ENCODE results near the gene TIMM29. TPM values are rescaled to one million over a fixed set of nuclear protein-coding genes. Genes with fewer than 3 reads are reported as not detected.

Gene TIMM29
- 16.0 TPM for polyA plus RNA-seq (2013, experiment 1 of 2)
- 15.5 TPM for polyA plus RNA-seq (2013, experiment 2 of 2)

DNA sequence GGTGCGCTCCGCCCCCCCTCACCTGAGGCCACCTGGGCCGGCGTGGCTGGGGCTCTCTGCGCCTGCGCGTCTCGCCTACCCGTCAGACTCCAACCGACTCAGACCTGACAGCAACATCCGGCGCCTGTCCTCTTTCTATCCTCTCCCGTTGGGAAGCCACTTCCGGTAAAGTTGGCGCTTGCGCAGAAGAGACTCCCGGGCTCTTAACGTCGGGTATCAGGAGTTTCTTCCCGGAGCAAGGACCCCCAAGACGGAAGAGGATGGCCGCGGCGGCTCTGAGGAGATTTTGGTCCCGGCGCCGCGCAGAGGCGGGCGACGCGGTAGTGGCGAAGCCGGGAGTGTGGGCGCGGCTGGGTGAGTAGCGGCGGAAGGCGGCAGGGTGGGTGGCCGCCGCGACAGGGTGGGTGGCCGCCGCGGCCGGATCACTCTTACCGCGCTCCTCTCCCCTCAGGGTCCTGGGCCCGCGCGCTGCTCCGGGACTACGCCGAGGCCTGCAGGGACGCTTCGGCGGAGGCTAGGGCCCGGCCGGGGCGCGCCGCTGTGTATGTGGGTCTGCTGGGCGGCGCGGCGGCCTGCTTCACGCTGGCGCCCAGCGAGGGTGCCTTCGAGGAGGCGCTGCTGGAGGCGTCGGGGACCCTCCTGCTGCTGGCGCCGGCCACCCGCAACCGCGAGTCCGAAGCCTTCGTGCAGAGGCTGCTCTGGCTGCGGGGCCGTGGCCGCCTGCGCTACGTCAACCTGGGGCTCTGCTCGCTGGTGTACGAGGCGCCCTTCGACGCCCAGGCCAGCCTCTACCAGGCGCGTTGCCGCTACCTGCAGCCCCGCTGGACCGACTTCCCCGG lies at the start of gene TIMM29, which contains the start of gene YIPF2:
TIMM29 (plus strand) TSS at position 249 of the 839 bp plus-strand sequence; CDS start at position 261, 12 bp downstream.
YIPF2 (minus strand) TSS at position 77 of the 839 bp plus-strand sequence. CDS start 229 bp downstream, outside the sequence.
- H3K36me3 ChIP-seq (ENCODE audit: insufficient read depth, low read length): peaks cover 35% of the 10 kb centered on the region
- no peaks in the 10 kb centered on the region for H3K9me3 ChIP-seq (ENCODE audit: insufficient read depth, low read depth, low read length)
- H3K4me3 ChIP-seq (ENCODE audit: low read length): peak within 1 kb of the TSS; percentile 90
- H3K4me1 ChIP-seq (ENCODE audit: insufficient read depth, low read length): no peaks in the 10 kb centered on the region; the same call in 1 of the 2 replicates
- H3K9ac ChIP-seq (ENCODE audit: low read depth, low read length): peak within 1 kb of the TSS; percentile 82
- H3K27me3 ChIP-seq (ENCODE audit: insufficient read depth, low read length): no peaks in the 10 kb centered on the region
- H3K27ac ChIP-seq (ENCODE audit: low read depth, low read length): peak within 1 kb of the TSS; percentile 51; the same call in 1 of the 2 replicates
- under 1% methylated on average over 96 of the region's 96 CpGs for WGBS

DNA sequence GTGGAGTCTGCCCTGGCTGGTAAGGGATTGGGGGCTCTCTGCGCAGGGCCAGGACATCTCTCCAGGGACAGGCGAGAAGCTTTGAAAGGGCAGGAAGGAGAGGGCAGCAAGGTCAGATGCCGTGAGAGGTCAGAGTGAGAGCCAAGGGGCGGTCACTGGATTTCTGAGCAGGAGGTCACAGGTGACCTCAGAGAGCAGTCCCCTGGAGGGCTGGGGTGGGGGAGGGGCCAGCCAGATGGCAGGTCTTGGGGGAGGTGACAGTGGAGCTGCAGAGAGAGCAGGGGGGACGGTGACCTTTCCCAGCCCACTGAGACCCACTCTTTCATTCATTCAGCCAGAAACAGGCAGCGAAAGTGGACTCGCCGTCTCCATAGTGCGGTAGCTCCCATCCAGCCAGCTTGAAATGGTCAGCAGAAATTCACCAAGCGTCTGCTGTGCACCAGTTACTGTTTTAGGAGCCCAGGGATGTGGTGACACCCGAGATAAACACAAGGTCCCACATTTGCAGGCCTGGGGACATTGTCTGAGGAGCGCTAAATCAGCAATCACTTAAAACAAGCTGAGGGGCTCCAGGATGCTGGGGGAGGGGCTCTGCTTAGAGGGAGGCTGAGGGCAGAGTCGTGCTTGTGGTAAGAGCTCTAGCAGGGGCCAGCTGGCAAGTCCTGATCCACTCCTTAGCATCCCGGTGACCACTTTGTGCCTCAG lies 47.1 kb upstream of the TIMM29 start:
- Histone ChIP-seq H3K4me1 (ENCODE audit: insufficient read depth, low read length) (peaks cover 38% of the 10 kb centered on the region), H3K9me3 (ENCODE audit: insufficient read depth, low read depth, low read length) (no peaks in the 10 kb centered on the region), H3K4me3 (ENCODE audit: low read length) (no peak overlapping the region), H3K27ac (ENCODE audit: low read depth, low read length) (peak overlapping the region; percentile 64; the same call in 1 of the 2 replicates), H3K36me3 (ENCODE audit: insufficient read depth, low read length) (no peaks in the 10 kb centered on the region), H3K9ac (ENCODE audit: low read depth, low read length) (no peak overlapping the region), H3K27me3 (ENCODE audit: insufficient read depth, low read length) (no peaks in the 10 kb centered on the region)
- 41% methylated on average over 14 of the region's 14 CpGs for WGBS

DNA sequence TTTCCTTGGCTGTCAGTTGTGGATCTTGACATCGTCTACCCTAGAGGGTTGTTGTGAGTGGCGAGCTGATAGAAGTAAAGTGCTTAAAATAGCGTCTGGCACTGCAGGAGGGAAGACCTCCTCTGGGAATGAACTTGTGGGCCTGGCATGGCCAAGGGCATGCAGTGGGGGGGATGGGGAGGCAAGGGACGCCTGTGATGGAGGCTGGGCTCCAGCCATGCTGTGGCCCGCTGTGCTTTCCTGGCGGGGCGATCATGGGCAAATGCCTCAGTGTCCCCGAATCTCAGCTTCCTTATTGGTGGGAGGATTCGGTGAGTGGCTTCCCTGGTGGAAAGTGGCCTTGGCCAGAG lies 46.5 kb upstream of the TIMM29 start:
- H3K27ac ChIP-seq (ENCODE audit: low read depth, low read length): 0 out of 2 replicates have a peak overlapping the region, but pooled peaks have one; percentile 19
- peaks cover 43% of the 10 kb centered on the region for H3K4me1 ChIP-seq (ENCODE audit: insufficient read depth, low read length)

DNA sequence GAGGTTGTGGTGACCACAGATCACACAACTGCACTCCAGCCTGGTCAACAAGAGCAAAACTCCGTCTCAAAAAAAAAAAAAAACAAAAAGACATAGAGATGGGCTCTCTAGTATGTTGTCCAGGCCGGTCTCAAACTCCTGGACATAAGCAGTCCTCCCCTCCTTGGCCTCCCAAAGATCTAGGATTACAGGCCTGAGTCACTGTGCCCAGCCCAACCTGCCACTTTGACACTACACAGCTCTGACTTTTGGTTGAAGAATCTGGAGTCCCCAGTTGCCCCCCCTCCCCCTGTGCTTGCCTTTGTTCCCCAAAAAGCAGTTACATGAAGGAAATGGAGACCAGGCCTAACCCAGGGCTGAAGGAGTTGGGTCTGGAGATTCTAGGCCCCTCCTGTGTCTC lies 44.3 kb upstream of the TIMM29 start:
- H3K27ac ChIP-seq (ENCODE audit: low read depth, low read length): no peak overlapping the region
- WGBS: 91% methylated on average over 2 of the region's 2 CpGs
- H3K4me3 ChIP-seq (ENCODE audit: low read length): no peak overlapping the region
- H3K4me1 ChIP-seq (ENCODE audit: insufficient read depth, low read length): peaks cover 63% of the 10 kb centered on the region
- H3K36me3 ChIP-seq (ENCODE audit: insufficient read depth, low read length): no peaks in the 10 kb centered on the region
- H3K9me3 ChIP-seq (ENCODE audit: insufficient read depth, low read depth, low read length): no peaks in the 10 kb centered on the region
- no peak overlapping the region for H3K9ac ChIP-seq (ENCODE audit: low read depth, low read length)
- H3K27me3 ChIP-seq (ENCODE audit: insufficient read depth, low read length): no peaks in the 10 kb centered on the region

More for the DNA sequence above, 46.5 kb upstream of the TIMM29 start:
- Histone ChIP-seq H3K9ac (ENCODE audit: low read depth, low read length) (no peak overlapping the region), H3K9me3 (ENCODE audit: insufficient read depth, low read depth, low read length) (no peaks in the 10 kb centered on the region), H3K36me3 (ENCODE audit: insufficient read depth, low read length) (no peaks in the 10 kb centered on the region), H3K27me3 (ENCODE audit: insufficient read depth, low read length) (no peaks in the 10 kb centered on the region), H3K4me3 (ENCODE audit: low read length) (no peak overlapping the region)
- 68% methylated on average over 9 of the region's 9 CpGs for WGBS

DNA sequence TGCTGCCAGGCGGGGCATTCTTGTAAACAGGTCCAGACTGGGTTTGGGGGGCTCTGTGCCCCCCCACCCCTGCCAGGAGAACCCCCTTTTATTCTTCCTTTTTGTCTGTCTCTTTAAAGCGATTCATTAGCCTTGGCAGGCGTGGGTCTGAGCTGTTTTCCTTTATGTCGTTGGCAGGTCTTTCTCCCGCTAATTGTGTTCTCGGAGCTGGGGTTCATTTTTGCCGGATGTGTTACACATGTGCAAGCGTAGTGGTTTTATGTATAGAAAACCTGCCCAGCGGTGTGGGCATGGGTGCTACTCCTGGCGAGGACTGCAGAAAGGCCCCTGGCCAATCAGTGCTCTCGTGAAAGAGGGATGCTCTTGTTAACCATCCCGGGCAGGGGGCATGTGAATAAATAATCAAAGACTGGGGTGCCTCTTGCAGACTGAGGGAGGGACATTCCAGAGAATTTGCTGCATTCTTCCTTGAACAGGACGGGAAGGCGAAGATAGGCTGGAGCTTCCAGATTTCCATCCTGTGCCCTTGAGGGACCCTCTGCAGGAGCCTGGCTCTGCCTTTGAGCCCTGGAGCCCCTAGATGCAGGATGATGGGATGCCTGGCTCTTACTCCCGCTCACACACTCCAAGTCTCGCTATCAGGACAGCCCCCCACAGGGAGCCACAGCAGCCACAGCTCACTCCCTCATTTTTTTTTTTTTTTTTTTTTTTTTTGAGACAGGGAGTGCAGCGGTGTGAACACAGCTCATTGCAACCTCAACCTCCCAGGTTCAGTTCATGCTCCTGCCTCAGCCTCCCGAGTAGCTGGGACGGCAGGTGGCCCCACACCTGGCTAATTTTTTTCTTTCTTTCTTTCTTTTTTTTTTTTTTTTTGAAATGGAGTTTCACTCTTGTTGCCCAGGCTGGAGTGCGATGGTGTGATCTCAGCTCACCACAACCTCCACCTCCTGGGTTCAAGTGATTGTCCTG lies 43.1 kb upstream of the TIMM29 start:
- WGBS: 71% methylated on average over 20 of the region's 20 CpGs
- H3K36me3 ChIP-seq (ENCODE audit: insufficient read depth, low read length): no peaks in the 10 kb centered on the region
- no peaks in the 10 kb centered on the region for H3K9me3 ChIP-seq (ENCODE audit: insufficient read depth, low read depth, low read length)
- H3K27ac ChIP-seq (ENCODE audit: low read depth, low read length): peak overlapping the region; percentile 21; the same call in 1 of the 2 replicates
- H3K4me3 ChIP-seq (ENCODE audit: low read length): no peak overlapping the region
- no peaks in the 10 kb centered on the region for H3K27me3 ChIP-seq (ENCODE audit: insufficient read depth, low read length)
- H3K4me1 ChIP-seq (ENCODE audit: insufficient read depth, low read length): peaks cover 55% of the 10 kb centered on the region
- H3K9ac ChIP-seq (ENCODE audit: low read depth, low read length): no peak overlapping the region

DNA sequence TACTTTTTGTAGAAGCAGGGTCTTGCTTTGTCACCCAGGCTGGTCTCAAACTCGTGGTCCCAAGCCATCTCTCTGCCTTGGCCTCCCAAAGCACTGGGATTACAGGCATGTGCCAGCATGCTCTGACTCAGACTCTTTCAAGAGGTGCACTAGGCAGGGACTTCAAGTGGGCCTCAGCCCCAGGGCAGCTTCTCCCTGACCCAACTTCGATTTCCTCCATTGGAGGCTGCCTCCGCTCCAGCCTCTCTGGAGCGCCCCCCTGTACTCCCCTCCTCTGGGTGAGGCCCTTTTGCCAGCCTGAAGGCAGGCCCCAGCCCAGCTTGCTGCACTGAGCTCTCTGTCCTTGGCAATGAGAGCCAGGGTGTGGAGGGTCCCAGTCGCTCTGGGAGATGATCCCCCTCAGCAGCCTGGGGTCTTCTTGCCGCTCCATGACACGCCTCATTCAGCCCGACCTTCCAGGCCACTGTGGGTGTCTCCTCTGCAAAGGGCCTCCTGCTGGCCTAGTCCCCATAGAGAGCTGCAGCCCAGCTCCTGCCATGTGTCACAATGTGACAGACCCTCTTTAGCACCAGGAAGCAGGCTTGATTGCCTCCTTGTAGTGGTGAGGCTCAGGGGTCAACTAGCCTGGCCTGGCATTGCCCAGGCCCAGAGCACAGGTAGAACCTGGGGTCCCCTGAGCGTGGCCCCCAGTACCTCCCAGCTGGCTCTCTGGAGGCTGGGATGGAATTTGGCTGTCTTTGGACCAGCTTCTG lies 40.8 kb upstream of the TIMM29 start:
- no peaks in the 10 kb centered on the region for H3K36me3 ChIP-seq (ENCODE audit: insufficient read depth, low read length)
- no peaks in the 10 kb centered on the region for H3K9me3 ChIP-seq (ENCODE audit: insufficient read depth, low read depth, low read length)
- H3K4me3 ChIP-seq (ENCODE audit: low read length): no peak overlapping the region
- no peaks in the 10 kb centered on the region for H3K27me3 ChIP-seq (ENCODE audit: insufficient read depth, low read length)
- 68% methylated on average over 9 of the region's 9 CpGs for WGBS
- peak overlapping the region; percentile 46; the same call in 1 of the 2 replicates for H3K9ac ChIP-seq (ENCODE audit: low read depth, low read length)
- peak overlapping the region; percentile 93 for H3K27ac ChIP-seq (ENCODE audit: low read depth, low read length)
- H3K4me1 ChIP-seq (ENCODE audit: insufficient read depth, low read length): peaks cover 55% of the 10 kb centered on the region

DNA sequence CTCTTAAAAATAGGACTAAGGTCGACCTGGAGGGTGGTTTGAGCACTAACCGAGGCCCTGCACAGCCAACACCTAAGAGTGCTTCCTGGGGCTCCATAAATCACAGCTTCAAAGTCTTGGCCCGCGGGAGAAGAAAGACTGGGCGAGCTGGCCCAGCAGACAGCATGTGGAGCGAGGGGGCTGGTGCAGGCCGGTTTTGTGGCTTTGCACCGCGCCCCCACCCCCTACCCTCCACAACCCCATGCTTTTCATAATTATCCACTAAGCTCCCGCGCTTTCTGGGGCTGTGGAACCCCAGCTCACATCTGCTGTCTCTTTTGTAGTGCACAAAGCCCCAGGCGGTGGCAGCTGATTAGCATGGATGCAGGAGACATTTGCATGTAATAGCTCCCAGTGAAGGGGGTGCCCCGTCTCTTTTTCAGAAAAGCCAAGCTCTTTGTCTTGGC lies 40.2 kb upstream of the TIMM29 start:
- Histone ChIP-seq H3K9me3 (ENCODE audit: insufficient read depth, low read depth, low read length) (no peaks in the 10 kb centered on the region), H3K27me3 (ENCODE audit: insufficient read depth, low read length) (no peaks in the 10 kb centered on the region), H3K4me3 (ENCODE audit: low read length) (no peak overlapping the region), H3K4me1 (ENCODE audit: insufficient read depth, low read length) (peaks cover 55% of the 10 kb centered on the region), H3K9ac (ENCODE audit: low read depth, low read length) (peak overlapping the region; percentile 57), H3K27ac (ENCODE audit: low read depth, low read length) (peak overlapping the region; percentile 93), H3K36me3 (ENCODE audit: insufficient read depth, low read length) (no peaks in the 10 kb centered on the region)
- WGBS: 10% methylated on average over 13 of the region's 13 CpGs

DNA sequence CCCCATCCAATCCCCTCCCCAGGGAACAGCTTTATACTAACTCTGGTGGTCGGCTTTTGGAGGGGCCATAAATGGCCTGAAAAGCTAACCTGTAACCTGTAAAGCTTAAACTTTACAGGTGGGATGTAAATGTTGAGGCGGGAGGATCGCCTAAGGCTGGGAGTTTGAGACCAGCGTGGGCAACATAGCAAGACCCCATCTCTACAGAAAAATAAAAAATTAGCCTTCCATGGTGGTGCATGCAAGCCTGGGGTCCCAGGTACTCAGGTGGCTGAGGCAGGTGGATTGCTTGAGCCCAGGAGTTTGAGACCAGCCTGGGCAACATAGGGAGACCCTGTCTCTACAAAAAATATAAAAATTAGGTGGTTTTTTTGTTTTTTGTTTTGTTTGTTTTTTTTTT lies 38.7 kb upstream of the TIMM29 start:
- Histone ChIP-seq H3K36me3 (ENCODE audit: insufficient read depth, low read length) (no peaks in the 10 kb centered on the region), H3K27ac (ENCODE audit: low read depth, low read length) (no peak overlapping the region), H3K4me1 (ENCODE audit: insufficient read depth, low read length) (peaks cover 59% of the 10 kb centered on the region), H3K4me3 (ENCODE audit: low read length) (no peak overlapping the region), H3K9ac (ENCODE audit: low read depth, low read length) (no peak overlapping the region), H3K27me3 (ENCODE audit: insufficient read depth, low read length) (no peaks in the 10 kb centered on the region), H3K9me3 (ENCODE audit: insufficient read depth, low read depth, low read length) (no peaks in the 10 kb centered on the region)
- 84% methylated on average over 4 of the region's 4 CpGs for WGBS

DNA sequence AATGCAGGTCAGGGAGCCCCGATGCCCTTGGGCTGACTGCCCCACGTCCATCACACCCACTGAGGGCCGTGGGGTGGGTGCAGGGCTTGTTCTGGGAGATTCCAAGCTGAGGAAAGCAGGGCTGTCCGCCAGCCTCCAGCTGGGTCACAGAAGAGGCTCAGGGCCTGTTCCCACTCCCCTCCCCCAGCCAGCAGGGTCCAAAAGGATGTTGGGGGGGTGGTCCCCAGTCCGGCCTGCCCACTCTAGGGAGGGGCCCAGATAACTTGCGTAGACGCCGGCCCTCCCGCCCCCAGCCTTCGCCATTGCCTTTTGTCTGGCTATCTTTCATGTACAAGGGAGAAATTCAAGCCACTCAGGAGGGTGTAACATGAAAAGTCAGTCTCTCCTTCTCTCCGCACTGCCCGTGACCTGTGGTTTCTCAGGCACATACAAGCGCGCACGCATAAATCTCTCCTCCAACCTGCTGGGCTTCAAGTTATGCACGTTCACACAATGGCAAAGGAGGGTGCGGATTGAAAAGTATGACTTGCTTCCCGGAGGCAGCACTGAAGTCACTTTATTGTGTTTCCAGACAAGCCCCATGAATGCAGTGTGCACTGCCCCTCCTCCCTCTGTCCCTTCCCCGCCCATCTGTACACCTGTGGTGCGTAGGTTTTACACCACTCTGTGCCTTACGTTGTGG lies 37.1 kb upstream of the TIMM29 start:
- Histone ChIP-seq H3K9ac (ENCODE audit: low read depth, low read length) (peak overlapping the region; percentile 36; the same call in 1 of the 2 replicates), H3K4me3 (ENCODE audit: low read length) (no peak overlapping the region), H3K9me3 (ENCODE audit: insufficient read depth, low read depth, low read length) (no peaks in the 10 kb centered on the region), H3K36me3 (ENCODE audit: insufficient read depth, low read length) (no peaks in the 10 kb centered on the region), H3K27ac (ENCODE audit: low read depth, low read length) (peak overlapping the region; percentile 56), H3K27me3 (ENCODE audit: insufficient read depth, low read length) (no peaks in the 10 kb centered on the region), H3K4me1 (ENCODE audit: insufficient read depth, low read length) (peaks cover 54% of the 10 kb centered on the region)
- 72% methylated on average over 20 of the region's 21 CpGs for WGBS
